Naive thymus-derived CD4-positive, alpha-beta T cell (primary cell): ENCODE results near the gene FILIP1L. TPM values are rescaled to one million over a fixed set of nuclear protein-coding genes. Genes with fewer than 3 reads are reported as not detected.
A peak's percentile ranks its signal among the peaks of the same experiment; 100 is the strongest.

Experiments
- ATAC-seq: fragments of 150-1000 bp; cut with Tn5 transposase; 2 replicates; pipeline ENCODE4 v1.10.0; 2021; ENCODE audit warnings: mild to moderate bottlenecking, moderate library complexity
- CTCF ChIA-PET: fragments of 350-600 bp; sonication (Branson Sonifier 250); formaldehyde crosslinking; loops from one replicate; lab custom pipeline; 2021; ENCODE audit warnings: antibody characterized with exemption; lab: Charles Lee
- POLR2A ChIA-PET: fragments of 350-600 bp; sonication (Branson Sonifier 250); formaldehyde crosslinking; loops from one replicate; lab custom pipeline; 2021; ENCODE audit warnings: antibody characterized with exemption, inconsistent platforms; lab: Charles Lee
- DNase-seq, 9 donors: peaks; one replicate each; pipeline versions ENCODE4 v3.0.0 to v3.0.0-alpha.2; 2020 to 2022; ENCODE audit warnings: mixed read lengths in 1 of 9
- H3K27ac ChIP-seq: one replicate; pipeline ENCODE4 v1.7.0; 2013; ENCODE audit warnings: mild to moderate bottlenecking, low read depth, low read length, moderate library complexity
- H3K27me3 ChIP-seq, 2 donors: one replicate each; pipeline ENCODE4 v1.7.0; 2013; ENCODE audit warnings: low read length in 2 of 2, mild to moderate bottlenecking in 2 of 2, moderate library complexity in 2 of 2; ENCODE audit not compliant: control insufficient read depth in 2 of 2, insufficient read depth in 2 of 2
- H3K36me3 ChIP-seq, 3 experiments: 1 replicate in 2 of 3; 2 replicates in 1 of 3; pipeline ENCODE4 v1.7.0; 2013; ENCODE audit warnings: low read length in 3 of 3, mild to moderate bottlenecking in 3 of 3, moderate library complexity in 1 of 3; ENCODE audit not compliant: insufficient read depth in 3 of 3, control insufficient read depth in 2 of 3
- H3K4me1 ChIP-seq, 2 donors: one replicate each; pipeline ENCODE4 v1.7.0; 2013; ENCODE audit warnings: low read length in 2 of 2, mild to moderate bottlenecking in 2 of 2, moderate library complexity in 1 of 2; ENCODE audit not compliant: control insufficient read depth in 2 of 2, insufficient read depth in 2 of 2
- H3K4me3 ChIP-seq: 2 replicates; pipeline ENCODE4 v1.7.0; 2013; ENCODE audit warnings: mild to moderate bottlenecking, low read length
- H3K9me3 ChIP-seq, 3 experiments: 1 replicate in 2 of 3; 2 replicates in 1 of 3; pipeline ENCODE4 v1.7.0; 2013; ENCODE audit warnings: low read length in 3 of 3; ENCODE audit not compliant: control insufficient read depth in 2 of 3
- H3K27ac Mint-ChIP-seq, 9 donors: one replicate each; pipeline ENCODE4 v1.8.0; 2020 to 2022; ENCODE audit warnings: mixed read lengths in 9 of 9, mild to moderate bottlenecking in 8 of 9, moderate library complexity in 5 of 9, inconsistent platforms in 2 of 9
- H3K27me3 Mint-ChIP-seq, 5 donors: one replicate each; pipeline ENCODE4 v1.8.0; 2021 to 2022; ENCODE audit warnings: mixed read lengths in 5 of 5, mild to moderate bottlenecking in 1 of 5
- H3K36me3 Mint-ChIP-seq, 5 donors: one replicate each; pipeline ENCODE4 v1.8.0; 2020 to 2022; ENCODE audit warnings: mixed read lengths in 5 of 5, mild to moderate bottlenecking in 3 of 5, inconsistent platforms in 1 of 5
- H3K4me1 Mint-ChIP-seq, 7 donors: one replicate each; pipeline ENCODE4 v1.8.0; 2020 to 2022; ENCODE audit warnings: mixed read lengths in 7 of 7, mild to moderate bottlenecking in 3 of 7, inconsistent platforms in 1 of 7
- H3K4me3 Mint-ChIP-seq, 10 donors: one replicate each; pipeline ENCODE4 v1.8.0; 2020 to 2022; ENCODE audit warnings: mild to moderate bottlenecking in 10 of 10, mixed read lengths in 10 of 10, moderate library complexity in 6 of 10, inconsistent platforms in 2 of 10
- H3K9me3 Mint-ChIP-seq, 11 donors: one replicate each; pipeline ENCODE4 v1.8.0; 2020 to 2022; ENCODE audit warnings: mixed read lengths in 11 of 11, mild to moderate bottlenecking in 4 of 11, inconsistent platforms in 1 of 11, moderate library complexity in 1 of 11
- intact Hi-C, 2 donors: fragments of 100-400 bp; cut with micrococcal nuclease; formaldehyde crosslinking; loops; one replicate each; pipeline ENCODE4 v1.15.1; 2023
- polyA plus RNA-seq, 2 donors: library from polyadenylated mRNA; unstranded; fragments of 300-500 nt; fragmentation: Illumina TruSeq; gene quantifications; one replicate each; pipeline ENCODE4 v1.2.3, GENCODE V29; 2021
- total RNA-seq, 6 experiments: library from RNA in 5 of 6; stranded (reverse) in 5 of 6; gene quantifications; 1 replicate in 5 of 6; 2 replicates in 1 of 6; pipeline ENCODE4 v1.2.3 and lab custom pipeline; 2021 to 2026

Gene FILIP1L
- total and polyA plus RNA-seq, 7 experiments from 2014 or later: 0.13 to 6.7 (median 0.39) TPM; not detected in 2

DNA sequence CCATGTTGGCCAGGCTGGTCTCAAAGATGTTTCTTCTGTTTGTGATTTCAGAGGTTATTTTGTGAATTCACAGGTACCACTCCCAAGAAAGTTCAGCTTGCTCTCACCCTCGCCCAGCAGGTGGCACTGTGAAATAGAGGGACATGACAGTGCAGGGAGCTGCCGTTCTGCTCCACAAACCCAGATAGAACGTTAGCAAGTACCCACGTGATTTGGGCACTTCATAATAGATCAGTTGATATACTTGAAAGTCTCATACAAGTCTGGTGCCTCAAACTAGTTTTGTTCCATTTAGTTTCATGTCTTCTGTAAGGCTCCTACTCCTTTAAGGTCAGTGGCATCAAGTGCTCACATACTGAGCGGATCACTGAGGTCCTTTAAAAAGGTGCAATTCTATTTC is 45.5 kb downstream of the FILIP1L start:
- H3K4me1 Mint-ChIP-seq: peaks cover 17 to 47% (median 33%) of the 10 kb centered on the region in 7 donors
- Histone ChIP-seq H3K27ac (no peak overlapping the region), H3K27me3 (no peaks in the 10 kb centered on the region), H3K36me3 (no peaks in the 10 kb centered on the region), H3K4me1 (peaks cover 9 to 16% of the 10 kb centered on the region in 2 donors), H3K4me3 (no peak overlapping the region), H3K9me3 (no peaks in the 10 kb centered on the region)
- H3K36me3 Mint-ChIP-seq: peaks cover 0 to 27% (median 0%) of the 10 kb centered on the region in 5 donors
- peaks cover 0 to 12% (median 0%) of the 10 kb centered on the region in 11 donors for H3K9me3 Mint-ChIP-seq
- H3K27ac Mint-ChIP-seq: peak overlapping the region in 2 of 9 donors; percentile 46 to 53
- intact Hi-C loops: loop anchor here (1.0 to 5.0 kb wide), 9 partner anchors 21 to 523 kb away; no protein-coding TSS in a partner anchor
- no peaks in the 10 kb centered on the region for H3K27me3 Mint-ChIP-seq
- ChIA-PET POLR2A (interaction anchor here (0.6 kb wide), 1 partner anchor 185 kb away, joined by 4 read pairs; no protein-coding TSS in a partner anchor), CTCF (interaction anchor here (0.6 to 2.9 kb wide), 7 partner anchors 11 to 731 kb away, joined by 3 to 23 read pairs (median 3); no protein-coding TSS in a partner anchor)
- DNase-seq: peak; percentile 52 to 79 (median 70)
- H3K4me3 Mint-ChIP-seq: peak overlapping the region in 2 of 10 donors; percentile 29 to 40
- peak; percentile 95 for ATAC-seq

DNA sequence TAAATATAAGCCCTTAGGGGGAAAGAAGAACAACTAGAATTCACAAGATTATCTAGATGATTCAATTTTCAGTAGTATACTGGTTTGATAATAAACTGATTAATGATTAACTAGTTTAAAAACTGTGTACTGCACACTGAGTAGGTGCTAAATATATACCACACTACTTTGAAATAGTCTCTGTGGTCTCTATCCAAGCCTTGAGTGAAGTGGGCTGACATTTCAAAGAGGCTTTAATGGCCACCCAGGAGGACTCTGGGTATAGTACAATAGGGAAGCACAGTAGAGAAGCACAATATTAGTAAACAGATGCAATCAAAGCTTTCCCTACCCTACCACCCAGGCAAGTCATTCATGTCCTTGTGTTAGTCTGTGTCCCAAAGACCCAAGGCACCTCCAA is 46.7 kb downstream of the FILIP1L start:
- peaks cover 0 to 25% (median 0%) of the 10 kb centered on the region in 5 donors for H3K36me3 Mint-ChIP-seq
- peaks cover 6 to 37% (median 21%) of the 10 kb centered on the region in 7 donors for H3K4me1 Mint-ChIP-seq
- no peaks in the 10 kb centered on the region for H3K27me3 Mint-ChIP-seq
- ATAC-seq (no peak), DNase-seq (no peak)
- no peaks in the 10 kb centered on the region for H3K36me3 ChIP-seq
- peaks cover 0 to 12% (median 0%) of the 10 kb centered on the region in 11 donors for H3K9me3 Mint-ChIP-seq
- CTCF ChIA-PET: interaction anchor here (1.5 to 2.9 kb wide), 2 partner anchors 186 to 188 kb away, joined by 3 to 23 read pairs; no protein-coding TSS in a partner anchor
- H3K4me3 Mint-ChIP-seq: no peak overlapping the region
- no peak overlapping the region for H3K27ac Mint-ChIP-seq
- H3K27ac ChIP-seq: no peak overlapping the region
- peaks cover 0 to 4% of the 10 kb centered on the region in 2 donors for H3K4me1 ChIP-seq
- H3K4me3 ChIP-seq: no peak overlapping the region
- intact Hi-C loops: loop anchor here (5.0 kb wide), 3 partner anchors 235 to 525 kb away; no protein-coding TSS in a partner anchor
- H3K27me3 ChIP-seq: no peaks in the 10 kb centered on the region
- POLR2A ChIA-PET: no interaction called here
- H3K9me3 ChIP-seq: no peaks in the 10 kb centered on the region

- Histone ChIP-seq H3K4me3 (no peak overlapping the region), H3K36me3 (no peaks in the 10 kb centered on the region), H3K27me3 (no peaks in the 10 kb centered on the region), H3K9me3 (no peaks in the 10 kb centered on the region), H3K4me1 (peaks cover 0 to 5% of the 10 kb centered on the region in 2 donors), H3K27ac (no peak overlapping the region)
- H3K27ac Mint-ChIP-seq: no peak overlapping the region
- DNase-seq (no peak), ATAC-seq (no peak)
- peaks cover 0 to 3% (median 0%) of the 10 kb centered on the region in 5 donors for H3K36me3 Mint-ChIP-seq
- H3K27me3 Mint-ChIP-seq: no peaks in the 10 kb centered on the region
- peaks cover 0 to 17% (median 4%) of the 10 kb centered on the region in 7 donors for H3K4me1 Mint-ChIP-seq
- H3K4me3 Mint-ChIP-seq: no peak overlapping the region
- intact Hi-C loops: no loop called here
- no peaks in the 10 kb centered on the region for H3K9me3 Mint-ChIP-seq
- POLR2A ChIA-PET: no interaction called here
- CTCF ChIA-PET: interaction anchor here (1.7 kb wide), 1 partner anchor 190 kb away, joined by 5 read pairs; no protein-coding TSS in a partner anchor
These were observed 50.3 kb downstream of the FILIP1L start for GRCh38 chr3:100063929-100064461.

DNA sequence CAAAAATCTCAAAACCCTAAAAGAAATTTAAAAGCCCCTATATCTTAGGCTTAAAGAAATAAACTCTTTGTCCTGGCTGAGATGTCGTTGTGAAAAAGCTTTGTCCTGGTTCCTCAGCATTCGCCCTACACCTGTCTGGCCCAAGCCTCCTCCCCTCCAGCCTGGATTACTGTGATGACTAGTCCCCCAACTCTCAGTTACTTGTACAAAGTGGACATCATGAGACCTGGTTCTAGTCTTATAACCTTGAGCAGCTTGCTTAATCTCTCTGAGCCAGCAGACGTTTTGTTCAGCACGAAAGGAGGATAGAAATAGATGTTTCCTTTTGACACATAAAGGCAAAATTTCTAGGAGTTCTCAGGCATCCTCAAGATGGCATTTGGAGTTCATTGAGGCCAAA is 51.6 kb downstream of the FILIP1L start:
- ATAC-seq (no peak), DNase-seq (no peak)
- Mint-ChIP-seq H3K27me3 (no peaks in the 10 kb centered on the region), H3K9me3 (no peaks in the 10 kb centered on the region), H3K4me1 (peaks cover 0 to 13% (median 0%) of the 10 kb centered on the region in 7 donors), H3K27ac (no peak overlapping the region), H3K36me3 (peaks cover 0 to 3% (median 0%) of the 10 kb centered on the region in 5 donors), H3K4me3 (no peak overlapping the region)
- Histone ChIP-seq H3K36me3 (no peaks in the 10 kb centered on the region), H3K27ac (no peak overlapping the region), H3K4me3 (no peak overlapping the region), H3K9me3 (no peaks in the 10 kb centered on the region), H3K27me3 (no peaks in the 10 kb centered on the region), H3K4me1 (peaks cover 0 to 5% of the 10 kb centered on the region in 2 donors)
- ChIA-PET POLR2A (no interaction called here), CTCF (no interaction called here)
- intact Hi-C loops: no loop called here

- POLR2A ChIA-PET: no interaction called here
These were observed 53.4 kb downstream of the FILIP1L start for GRCh38 chr3:100060685-100061484.

DNA sequence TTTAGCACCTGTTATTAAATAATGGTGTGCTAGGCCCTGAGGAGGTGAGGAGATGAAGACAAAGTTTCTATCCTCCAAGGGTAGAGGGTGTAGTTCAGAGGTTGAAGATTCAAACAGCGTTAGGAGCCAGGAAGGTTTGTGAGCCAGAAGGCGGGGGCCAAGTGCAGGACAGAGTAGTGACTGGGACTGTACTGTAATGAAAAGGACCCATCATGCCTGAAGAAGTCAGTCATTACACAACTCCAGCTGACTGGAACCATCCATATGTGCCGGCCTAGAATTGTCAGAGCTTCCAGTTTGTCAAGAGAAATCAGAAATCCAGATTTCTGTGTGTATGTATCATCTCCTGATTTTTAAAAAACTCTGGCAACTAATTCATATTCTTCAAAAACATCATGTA is 54.8 kb downstream of the FILIP1L start:
- Mint-ChIP-seq H3K4me1 (peaks cover 0 to 13% (median 0%) of the 10 kb centered on the region in 7 donors), H3K4me3 (no peak overlapping the region), H3K36me3 (peaks cover 0 to 10% (median 0%) of the 10 kb centered on the region in 5 donors), H3K27ac (no peak overlapping the region), H3K9me3 (no peaks in the 10 kb centered on the region), H3K27me3 (no peaks in the 10 kb centered on the region)
- intact Hi-C loops: no loop called here
- ATAC-seq (no peak), DNase-seq (no peak)
- Histone ChIP-seq H3K9me3 (no peaks in the 10 kb centered on the region), H3K27ac (no peak overlapping the region), H3K4me3 (no peak overlapping the region), H3K27me3 (no peaks in the 10 kb centered on the region), H3K36me3 (no peaks in the 10 kb centered on the region), H3K4me1 (peaks cover 0 to 5% of the 10 kb centered on the region in 2 donors)
- CTCF ChIA-PET: no interaction called here
- POLR2A ChIA-PET: no interaction called here

More at GRCh38 chr3:100060685-100061484, 53.4 kb downstream of the FILIP1L start:
- Mint-ChIP-seq H3K4me3 (no peak overlapping the region), H3K27me3 (no peaks in the 10 kb centered on the region), H3K36me3 (peaks cover 0 to 3% (median 0%) of the 10 kb centered on the region in 5 donors), H3K27ac (no peak overlapping the region), H3K9me3 (no peaks in the 10 kb centered on the region), H3K4me1 (peaks cover 0 to 13% (median 0%) of the 10 kb centered on the region in 7 donors)
- Histone ChIP-seq H3K9me3 (no peaks in the 10 kb centered on the region), H3K4me1 (peaks cover 0 to 5% of the 10 kb centered on the region in 2 donors), H3K36me3 (no peaks in the 10 kb centered on the region), H3K4me3 (no peak overlapping the region), H3K27me3 (no peaks in the 10 kb centered on the region), H3K27ac (no peak overlapping the region)
- CTCF ChIA-PET: no interaction called here
- no peak for DNase-seq
- ATAC-seq: peak; percentile 72
- intact Hi-C loops: no loop called here
